ENCODE data around the gene TMEM86A.

TMEM86A gene

DNA sequence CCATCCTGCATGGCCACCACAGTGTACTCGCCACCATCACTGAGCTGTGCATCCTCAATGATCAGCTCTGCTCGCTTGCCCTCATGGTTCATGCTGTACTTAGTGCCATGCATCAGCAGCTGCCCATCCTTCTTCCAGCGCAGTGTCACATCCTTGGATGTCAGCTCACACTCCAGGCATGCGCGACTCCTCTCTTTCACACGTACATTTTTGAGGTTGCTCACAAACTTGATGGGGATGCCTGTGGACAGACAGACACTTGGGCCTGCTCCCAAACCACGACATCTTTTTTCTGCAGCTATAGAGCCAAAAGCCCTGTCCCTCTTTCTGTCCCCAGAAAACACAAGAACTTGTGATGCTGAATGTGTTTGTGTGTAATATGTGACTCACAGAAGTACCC, 16.9 kb downstream of the TMEM86A start:
- no peak overlapping the region for H3K4me3 ChIP-seq (ENCODE audit: control insufficient read depth, low read depth, low read length)
- DNase-seq (ENCODE audit: low read depth): no peak
- TF ChIP-seq, protein P1, sequence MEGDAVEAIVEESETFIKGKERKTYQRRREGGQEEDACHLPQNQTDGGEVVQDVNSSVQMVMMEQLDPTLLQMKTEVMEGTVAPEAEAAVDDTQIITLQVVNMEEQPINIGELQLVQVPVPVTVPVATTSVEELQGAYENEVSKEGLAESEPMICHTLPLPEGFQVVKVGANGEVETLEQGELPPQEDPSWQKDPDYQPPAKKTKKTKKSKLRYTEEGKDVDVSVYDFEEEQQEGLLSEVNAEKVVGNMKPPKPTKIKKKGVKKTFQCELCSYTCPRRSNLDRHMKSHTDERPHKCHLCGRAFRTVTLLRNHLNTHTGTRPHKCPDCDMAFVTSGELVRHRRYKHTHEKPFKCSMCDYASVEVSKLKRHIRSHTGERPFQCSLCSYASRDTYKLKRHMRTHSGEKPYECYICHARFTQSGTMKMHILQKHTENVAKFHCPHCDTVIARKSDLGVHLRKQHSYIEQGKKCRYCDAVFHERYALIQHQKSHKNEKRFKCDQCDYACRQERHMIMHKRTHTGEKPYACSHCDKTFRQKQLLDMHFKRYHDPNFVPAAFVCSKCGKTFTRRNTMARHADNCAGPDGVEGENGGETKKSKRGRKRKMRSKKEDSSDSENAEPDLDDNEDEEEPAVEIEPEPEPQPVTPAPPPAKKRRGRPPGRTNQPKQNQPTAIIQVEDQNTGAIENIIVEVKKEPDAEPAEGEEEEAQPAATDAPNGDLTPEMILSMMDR (IDR thresholded peaks at IDR 0.05; ENCODE audit: control insufficient read depth, insufficient read depth, low read depth, low read length, missing control alignments): no peak

DNA sequence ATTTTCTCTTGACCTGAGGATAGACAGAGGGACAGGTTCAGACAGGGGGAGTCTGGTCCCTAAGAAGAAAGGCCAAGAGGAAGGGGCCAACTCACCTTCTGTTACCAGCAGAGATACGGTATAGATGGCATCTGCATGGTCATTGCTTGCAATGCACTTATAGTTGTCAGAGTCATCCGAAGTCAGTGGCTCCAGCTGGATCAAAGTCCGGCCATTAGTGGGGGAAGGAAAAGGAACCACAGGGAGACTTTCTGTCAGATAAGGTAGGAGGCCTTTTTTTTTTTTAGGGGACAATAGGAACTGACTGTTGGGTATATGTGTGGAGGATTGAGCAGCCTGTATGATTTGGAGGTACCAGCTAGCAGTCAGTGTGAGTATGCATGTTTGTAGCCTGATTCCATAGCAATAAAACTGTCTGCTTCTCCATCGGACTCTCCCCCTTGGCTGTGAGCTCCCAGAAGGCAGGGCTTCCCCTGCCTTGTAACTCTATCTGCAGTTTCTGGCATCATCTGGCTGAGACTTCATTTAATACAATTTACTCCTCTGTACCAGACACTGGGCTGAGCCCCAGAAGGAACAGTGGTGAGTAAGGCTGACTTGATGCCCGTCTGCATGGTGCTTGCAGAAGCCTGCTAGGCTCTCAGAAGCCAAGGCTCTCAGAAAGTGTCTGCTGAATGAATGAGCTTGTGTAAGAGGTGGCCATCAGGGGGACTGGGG, 21.7 kb downstream of the TMEM86A start:
- peak; percentile 49 for DNase-seq (ENCODE audit: low read depth)
- no peak overlapping the region for H3K4me3 ChIP-seq (ENCODE audit: control insufficient read depth, low read depth, low read length)
- TF ChIP-seq, protein P1 (IDR thresholded peaks at IDR 0.05; ENCODE audit: control insufficient read depth, insufficient read depth, low read depth, low read length, missing control alignments): no peak

DNA sequence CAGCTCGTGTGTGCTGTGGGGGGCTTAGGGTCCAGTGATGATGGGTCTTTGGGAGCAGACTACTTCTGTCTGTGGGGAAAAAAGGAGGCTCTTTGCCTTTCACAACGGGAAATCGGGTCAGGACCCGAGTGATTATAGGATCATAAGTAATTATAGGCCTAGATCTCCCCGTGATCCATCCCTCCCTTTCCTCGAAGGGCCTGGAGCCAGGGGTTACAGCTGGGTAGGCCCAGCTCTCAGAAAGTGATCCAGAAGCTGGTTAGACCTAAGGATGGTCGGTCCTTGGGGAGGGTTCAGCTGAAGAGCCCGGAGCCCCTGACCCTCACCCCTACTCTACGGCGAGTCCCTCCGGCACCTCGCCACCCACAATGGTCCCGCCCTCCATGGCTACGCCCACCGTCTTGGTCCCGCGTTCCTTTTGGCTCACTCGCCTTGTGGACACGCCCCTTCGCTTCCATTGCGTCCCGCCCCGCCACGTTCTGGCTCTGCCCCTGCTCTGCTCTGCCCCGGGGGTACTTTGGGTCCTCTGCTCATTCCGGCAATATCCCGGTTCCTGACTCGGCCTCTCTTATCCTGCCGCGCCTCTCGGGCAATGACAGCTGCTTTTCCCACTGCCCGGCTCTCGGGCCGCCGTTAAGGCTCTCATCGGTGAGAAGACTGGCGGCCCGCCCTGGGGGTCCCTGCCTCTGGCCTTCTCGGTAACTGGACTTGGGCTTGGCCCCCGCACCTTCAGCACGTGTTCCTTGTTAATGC, 22.4 kb downstream of the TMEM86A start:
- peak overlapping the region; percentile 49 for H3K4me3 ChIP-seq (ENCODE audit: control insufficient read depth, low read depth, low read length)
- TF ChIP-seq, protein P1 (IDR thresholded peaks at IDR 0.05; ENCODE audit: control insufficient read depth, insufficient read depth, low read depth, low read length, missing control alignments): no peak
- no peak for DNase-seq (ENCODE audit: low read depth)

DNA sequence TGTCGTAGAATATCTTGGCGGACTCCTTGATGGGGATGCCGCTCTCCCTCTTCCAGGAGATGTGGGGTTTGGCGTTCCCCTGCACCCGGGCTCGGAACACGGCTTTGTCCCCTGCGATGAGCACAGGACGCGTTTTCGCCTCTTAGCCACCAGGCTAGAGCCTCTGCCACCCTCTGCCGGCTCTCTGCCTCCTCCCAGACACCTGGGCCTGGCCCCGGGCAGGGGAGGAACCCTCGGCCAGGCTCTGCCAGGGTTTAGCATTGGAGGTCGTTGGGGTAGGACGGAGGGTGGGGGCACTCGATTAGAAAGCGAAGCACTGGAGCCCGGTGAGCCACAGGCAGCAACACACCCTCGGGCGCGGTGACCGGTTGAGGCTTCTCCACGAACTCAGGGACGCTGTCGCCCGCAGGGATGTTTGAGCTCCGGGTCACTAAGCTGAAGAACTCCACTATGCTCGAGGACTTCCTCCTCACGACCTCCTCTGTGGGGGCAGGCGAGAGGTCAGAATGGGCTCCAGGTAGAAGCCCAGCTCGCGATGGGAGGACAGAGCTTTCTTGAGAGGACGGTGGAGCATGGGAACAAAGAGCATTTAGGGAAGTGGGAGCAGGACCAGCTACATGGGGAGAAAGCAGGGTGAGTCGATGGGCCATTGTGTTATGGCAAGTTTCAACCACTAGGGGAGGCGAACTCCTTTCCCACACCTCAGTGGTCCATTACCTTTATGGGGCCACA, 23.1 kb downstream of the TMEM86A start:
- no peak for DNase-seq (ENCODE audit: low read depth)
- H3K4me3 ChIP-seq (ENCODE audit: control insufficient read depth, low read depth, low read length): peak overlapping the region; percentile 49
- TF ChIP-seq, protein P1 (IDR thresholded peaks at IDR 0.05; ENCODE audit: control insufficient read depth, insufficient read depth, low read depth, low read length, missing control alignments): peak; percentile 68

DNA sequence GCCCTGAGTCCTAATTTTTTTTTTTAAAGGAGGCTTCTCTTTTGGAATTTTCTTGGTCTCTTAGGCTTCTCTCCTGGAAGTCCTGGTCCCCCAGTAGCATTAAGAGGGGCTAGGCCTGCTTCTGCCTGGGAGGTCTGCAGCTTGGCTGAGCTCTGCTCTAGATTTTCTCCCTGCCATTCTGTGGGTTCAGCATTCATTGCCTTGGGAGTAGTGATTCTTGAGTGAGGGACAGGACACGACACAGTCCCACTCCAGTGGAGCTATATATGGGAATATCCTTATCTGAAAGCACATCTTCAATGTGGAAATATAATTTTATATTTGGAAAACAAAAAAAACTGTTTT, 23.7 kb downstream of the TMEM86A start:
- TF ChIP-seq, protein P1 (IDR thresholded peaks at IDR 0.05; ENCODE audit: control insufficient read depth, insufficient read depth, low read depth, low read length, missing control alignments): no peak
- H3K4me3 ChIP-seq (ENCODE audit: control insufficient read depth, low read depth, low read length): no peak overlapping the region
- DNase-seq (ENCODE audit: low read depth): no peak

DNA sequence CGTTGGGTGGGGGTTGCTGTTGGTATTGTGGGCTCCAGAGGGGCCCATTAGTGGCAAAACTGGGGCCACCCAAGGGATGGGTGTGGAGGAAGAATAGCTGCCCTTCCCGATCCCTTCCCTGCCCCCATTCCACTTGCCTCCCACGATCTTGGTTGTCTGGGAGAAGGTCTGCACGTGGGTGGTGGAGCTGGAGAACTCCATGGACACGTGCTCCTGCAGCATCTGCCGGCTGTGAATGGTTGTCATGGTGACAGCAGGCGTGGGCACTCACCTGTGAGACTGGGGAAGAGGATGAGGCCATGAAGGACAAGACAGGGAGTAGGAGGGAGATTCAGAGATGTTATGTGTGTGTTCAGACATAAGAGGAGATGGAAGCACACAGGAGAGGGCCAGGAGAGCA, 25.4 kb downstream of the TMEM86A start:
- DNase-seq (ENCODE audit: low read depth): no peak
- TF ChIP-seq, protein P1 (IDR thresholded peaks at IDR 0.05; ENCODE audit: control insufficient read depth, insufficient read depth, low read depth, low read length, missing control alignments): no peak
- no peak overlapping the region for H3K4me3 ChIP-seq (ENCODE audit: control insufficient read depth, low read depth, low read length)

Data from AG09309 (cell line).